ENCODE data around the gene OR8D4. TPM values are rescaled to one million over a fixed set of nuclear protein-coding genes. Genes with fewer than 3 reads are reported as not detected.

Gene OR8D4
- total RNA-seq, 4 donors from 2014 or later, result not detected

DNA sequence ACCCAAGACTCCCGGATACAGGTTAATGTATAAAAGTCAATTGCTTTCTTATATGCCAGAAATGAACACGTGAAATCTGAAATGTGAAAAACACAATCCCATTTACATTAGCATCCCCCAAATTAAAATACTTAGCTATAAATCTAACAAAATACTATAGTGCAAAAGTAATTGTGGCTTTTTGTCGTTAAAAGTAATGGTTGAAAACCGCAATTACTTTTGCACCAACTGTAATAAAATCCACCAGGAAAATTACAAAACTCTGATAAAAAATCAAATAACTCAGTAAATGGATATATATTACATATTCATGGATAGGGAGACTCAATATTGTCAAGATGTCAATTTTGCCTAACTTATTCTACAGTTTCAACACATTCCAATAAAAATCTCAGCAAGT, 21.1 kb upstream of the OR8D4 start:
- H3K4me3 ChIP-seq, result no peak overlapping the region
- H3K9me3 ChIP-seq, result no peaks in the 10 kb centered on the region
- H3K27ac ChIP-seq (replicated peaks in 1 of 4), result no peak overlapping the region
- H3K4me1 ChIP-seq, result no peaks in the 10 kb centered on the region
- H3K36me3 ChIP-seq, result no peaks in the 10 kb centered on the region
- no peaks in the 10 kb centered on the region for H3K27me3 ChIP-seq
- 93% methylated on average over 4 of the region's 4 CpGs for WGBS
- no peak for TF ChIP-seq EP300 (IDR thresholded peaks at IDR 0.05)
- TF ChIP-seq POLR2A (IDR thresholded peaks at IDR 0.05; ENCODE audit: low read depth), result no peak
- TF ChIP-seq POLR2AphosphoS5 (IDR thresholded peaks at IDR 0.05), result no peak
- intact Hi-C loops (cut with DNase I), result no loop called here
- no peak for DNase-seq (ENCODE audit: extremely low spot score)

DNA sequence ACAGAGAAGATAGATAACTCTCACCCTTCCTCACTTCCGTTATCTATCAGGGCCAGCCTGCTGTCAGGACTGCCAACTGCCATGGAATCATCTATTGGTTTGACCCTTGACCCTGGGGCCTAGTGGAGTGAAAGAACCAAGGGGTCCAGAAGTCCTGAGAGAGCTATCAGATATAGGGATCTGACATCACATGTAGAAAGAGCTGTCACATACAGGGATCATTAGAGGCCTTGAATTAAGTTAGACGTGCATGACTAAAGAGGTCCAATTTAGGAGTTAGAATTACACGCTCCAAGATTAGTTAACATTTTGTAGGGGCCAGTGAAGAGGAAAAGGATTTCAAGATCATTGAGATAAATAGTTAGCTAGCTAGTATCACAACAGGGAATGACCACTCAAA, 16.4 kb upstream of the OR8D4 start, which contains the start of gene TMEM225:
TSS of gene TMEM225 (minus strand) at position 101 of the 400 bp plus-strand sequence. CDS start 245 bp downstream, outside the sequence.
- no peak for TF ChIP-seq EP300 (IDR thresholded peaks at IDR 0.05)
- TF ChIP-seq POLR2A (IDR thresholded peaks at IDR 0.05; ENCODE audit: low read depth), result no peak
- no peak for TF ChIP-seq POLR2AphosphoS5 (IDR thresholded peaks at IDR 0.05)
- TF ChIP-seq, protein P1, sequence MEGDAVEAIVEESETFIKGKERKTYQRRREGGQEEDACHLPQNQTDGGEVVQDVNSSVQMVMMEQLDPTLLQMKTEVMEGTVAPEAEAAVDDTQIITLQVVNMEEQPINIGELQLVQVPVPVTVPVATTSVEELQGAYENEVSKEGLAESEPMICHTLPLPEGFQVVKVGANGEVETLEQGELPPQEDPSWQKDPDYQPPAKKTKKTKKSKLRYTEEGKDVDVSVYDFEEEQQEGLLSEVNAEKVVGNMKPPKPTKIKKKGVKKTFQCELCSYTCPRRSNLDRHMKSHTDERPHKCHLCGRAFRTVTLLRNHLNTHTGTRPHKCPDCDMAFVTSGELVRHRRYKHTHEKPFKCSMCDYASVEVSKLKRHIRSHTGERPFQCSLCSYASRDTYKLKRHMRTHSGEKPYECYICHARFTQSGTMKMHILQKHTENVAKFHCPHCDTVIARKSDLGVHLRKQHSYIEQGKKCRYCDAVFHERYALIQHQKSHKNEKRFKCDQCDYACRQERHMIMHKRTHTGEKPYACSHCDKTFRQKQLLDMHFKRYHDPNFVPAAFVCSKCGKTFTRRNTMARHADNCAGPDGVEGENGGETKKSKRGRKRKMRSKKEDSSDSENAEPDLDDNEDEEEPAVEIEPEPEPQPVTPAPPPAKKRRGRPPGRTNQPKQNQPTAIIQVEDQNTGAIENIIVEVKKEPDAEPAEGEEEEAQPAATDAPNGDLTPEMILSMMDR (IDR thresholded peaks at IDR 0.05), result no peak
- no peak within 1 kb of the TSS for H3K27ac ChIP-seq (replicated peaks in 1 of 4)
- no peaks in the 10 kb centered on the region for H3K9me3 ChIP-seq
- no peaks in the 10 kb centered on the region for H3K27me3 ChIP-seq
- no peaks in the 10 kb centered on the region for H3K36me3 ChIP-seq
- no peaks in the 10 kb centered on the region for H3K4me1 ChIP-seq
- no peak within 1 kb of the TSS for H3K4me3 ChIP-seq
- 72% methylated on average over 3 of the region's 3 CpGs for WGBS
- intact Hi-C loops (cut with DNase I), result no loop called here
- DNase-seq (ENCODE audit: extremely low spot score), result no peak

DNA sequence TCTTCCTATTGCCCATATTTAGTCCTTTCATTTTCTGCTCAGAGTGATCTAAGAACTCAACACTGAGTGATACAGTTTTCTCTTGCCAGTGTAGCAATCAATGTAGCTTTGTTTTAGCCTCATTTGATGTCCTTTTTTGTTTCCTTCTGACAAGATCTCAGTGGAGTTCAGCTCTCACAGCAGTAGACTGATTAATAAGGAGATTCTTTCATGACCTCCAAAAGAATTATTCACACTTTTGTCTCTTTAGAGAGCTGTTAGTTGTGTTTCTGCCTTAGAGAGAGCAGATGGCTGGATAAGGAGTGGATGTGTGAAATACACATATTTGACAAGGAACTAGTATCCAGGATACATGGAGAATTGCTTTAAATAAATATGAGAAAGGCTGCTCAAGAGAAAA, 9.9 kb upstream of the OR8D4 start:
- no peaks in the 10 kb centered on the region for H3K27me3 ChIP-seq
- no peaks in the 10 kb centered on the region for H3K9me3 ChIP-seq
- no peak overlapping the region for H3K4me3 ChIP-seq
- no peak for DNase-seq (ENCODE audit: extremely low spot score)
- TF ChIP-seq, protein P1 (IDR thresholded peaks at IDR 0.05), result no peak
- no peak for TF ChIP-seq POLR2AphosphoS5 (IDR thresholded peaks at IDR 0.05)
- no peak for TF ChIP-seq POLR2A (IDR thresholded peaks at IDR 0.05; ENCODE audit: low read depth)
- no peak for TF ChIP-seq EP300 (IDR thresholded peaks at IDR 0.05)
- H3K4me1 ChIP-seq, result no peaks in the 10 kb centered on the region
- H3K27ac ChIP-seq (replicated peaks in 1 of 4), result no peak overlapping the region
- intact Hi-C loops (cut with DNase I), result no loop called here
- H3K36me3 ChIP-seq, result no peaks in the 10 kb centered on the region

DNA sequence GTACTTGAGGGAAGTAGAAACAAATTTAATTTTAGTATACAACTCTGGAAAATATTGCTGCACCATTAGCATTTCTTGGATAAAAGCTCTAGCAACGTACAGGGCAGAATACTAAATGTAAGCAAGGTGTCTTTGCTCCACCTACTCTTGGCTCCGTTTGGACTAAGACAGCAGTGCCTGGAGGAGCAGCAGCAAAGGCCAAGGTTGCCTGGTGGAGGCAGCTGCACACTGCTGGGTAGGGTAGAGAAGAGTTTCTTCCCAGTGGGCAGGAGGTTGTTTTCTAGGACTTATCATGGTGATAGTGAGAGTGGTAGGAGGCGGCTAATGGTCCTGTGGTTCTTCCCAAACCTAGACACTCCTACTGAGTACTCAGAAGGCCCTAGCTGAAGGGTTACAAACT, 2.2 kb upstream of the OR8D4 start:
- no peak for DNase-seq (ENCODE audit: extremely low spot score)
- intact Hi-C loops (cut with DNase I), result no loop called here
- WGBS, result 55% methylated on average over 3 of the region's 3 CpGs
- Histone ChIP-seq H3K9me3 (no peaks in the 10 kb centered on the region), H3K4me1 (no peaks in the 10 kb centered on the region), H3K27ac (replicated peaks in 1 of 4) (no peak overlapping the region), H3K36me3 (no peaks in the 10 kb centered on the region), H3K4me3 (no peak overlapping the region), H3K27me3 (no peaks in the 10 kb centered on the region)
- no peak for TF ChIP-seq POLR2AphosphoS5 (IDR thresholded peaks at IDR 0.05)

DNA sequence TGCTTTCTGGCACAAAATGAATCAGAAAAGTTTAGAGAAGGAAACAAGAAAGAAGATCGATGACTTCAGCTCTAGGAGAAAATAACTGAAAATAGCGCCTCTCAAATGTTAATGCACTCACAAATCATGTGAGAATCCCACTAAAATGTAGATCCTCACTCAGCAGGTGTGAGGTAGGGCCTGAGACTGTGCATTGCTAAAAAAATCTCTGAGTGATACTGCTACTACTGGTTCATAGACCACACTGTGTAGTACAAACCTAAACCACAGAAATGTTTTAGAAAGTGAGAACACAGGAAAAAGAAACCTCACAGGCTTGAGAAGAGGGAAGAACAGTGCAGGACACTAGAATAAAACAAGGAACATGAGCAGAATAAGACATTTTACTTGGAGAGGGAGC, 2.0 kb downstream of the OR8D4 start:
- Histone ChIP-seq H3K4me3 (no peak overlapping the region), H3K27ac (replicated peaks in 1 of 4) (no peak overlapping the region), H3K4me1 (no peaks in the 10 kb centered on the region), H3K36me3 (no peaks in the 10 kb centered on the region), H3K27me3 (no peaks in the 10 kb centered on the region), H3K9me3 (no peaks in the 10 kb centered on the region)
- 79% methylated on average over 2 of the region's 2 CpGs for WGBS
- intact Hi-C loops (cut with DNase I), result no loop called here
- DNase-seq (ENCODE audit: extremely low spot score), result no peak
- TF ChIP-seq, protein P1 (IDR thresholded peaks at IDR 0.05), result no peak
- TF ChIP-seq POLR2A (IDR thresholded peaks at IDR 0.05; ENCODE audit: low read depth) (no peak), POLR2AphosphoS5 (IDR thresholded peaks at IDR 0.05) (no peak), EP300 (IDR thresholded peaks at IDR 0.05) (no peak)

DNA sequence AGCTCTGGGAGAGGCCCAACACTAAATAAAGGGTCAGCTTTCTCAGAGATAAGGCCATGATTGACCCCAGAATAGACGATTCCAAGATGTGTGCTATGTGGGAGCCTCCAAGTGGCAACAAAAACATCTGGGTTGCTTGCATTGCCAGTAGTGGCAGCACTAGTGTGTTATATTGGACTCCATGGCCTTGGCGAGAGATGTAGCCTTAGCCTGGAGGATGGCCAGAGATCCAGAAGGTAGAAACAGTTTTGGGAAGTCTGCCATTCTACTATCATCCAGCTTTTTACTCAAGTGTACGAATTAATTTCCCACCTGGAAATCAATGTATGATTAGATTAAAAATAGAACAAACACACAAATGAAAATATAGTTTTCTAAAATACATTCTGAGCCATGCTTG, 3.0 kb downstream of the OR8D4 start:
- H3K9me3 ChIP-seq, result no peaks in the 10 kb centered on the region
- TF ChIP-seq, protein P1 (IDR thresholded peaks at IDR 0.05), result no peak
- TF ChIP-seq EP300 (IDR thresholded peaks at IDR 0.05) (no peak), POLR2A (IDR thresholded peaks at IDR 0.05; ENCODE audit: low read depth) (no peak), POLR2AphosphoS5 (IDR thresholded peaks at IDR 0.05) (no peak)
- H3K27ac ChIP-seq (replicated peaks in 1 of 4), result no peak overlapping the region
- no peaks in the 10 kb centered on the region for H3K36me3 ChIP-seq
- intact Hi-C loops (cut with DNase I), result no loop called here
- no peak for DNase-seq (ENCODE audit: extremely low spot score)
- WGBS, result 72% methylated on average over 3 of the region's 3 CpGs
- H3K4me1 ChIP-seq, result no peaks in the 10 kb centered on the region
- H3K4me3 ChIP-seq, result no peak overlapping the region
- H3K27me3 ChIP-seq, result no peaks in the 10 kb centered on the region

All from esophagus muscularis mucosa (tissue), 4 donors.